Posterior vena cava (tissue), 2 donors: ENCODE measurements around the gene ADGRD1. TPM values are rescaled to one million over a fixed set of nuclear protein-coding genes. Genes with fewer than 3 reads are reported as not detected.
A peak's percentile ranks its signal among the peaks of the same experiment; 100 is the strongest.

Source experiments
- DNase-seq: peaks from one replicate; pipeline ENCODE4 v3.0.0-alpha.2; 2020; ENCODE audit warnings: low spot score
- intact Hi-C, 2 donors: fragments of 100-400 bp; cut with DNase I; formaldehyde crosslinking; loops; one replicate each; pipeline versions ENCODE4 v1.14.1 to v1.14.2; 2022 to 2023
- total RNA-seq, 2 donors: library from RNA; stranded (reverse); fragmentation: NEBNext Ultra II Directional; extraction: Animal tissue kit (Norgen Biotek cat#: 25700); gene quantifications; one replicate each; pipeline ENCODE4 v1.2.1, GENCODE V29; 2021
- donor health status: DM: yes; HTN: yes; CAD: no.
- donor health status: DM: yes; HTN: yes; CAD: no.

Gene ADGRD1
- total RNA-seq, 2 donors from 2014 or later = 178 to 238 TPM

DNA sequence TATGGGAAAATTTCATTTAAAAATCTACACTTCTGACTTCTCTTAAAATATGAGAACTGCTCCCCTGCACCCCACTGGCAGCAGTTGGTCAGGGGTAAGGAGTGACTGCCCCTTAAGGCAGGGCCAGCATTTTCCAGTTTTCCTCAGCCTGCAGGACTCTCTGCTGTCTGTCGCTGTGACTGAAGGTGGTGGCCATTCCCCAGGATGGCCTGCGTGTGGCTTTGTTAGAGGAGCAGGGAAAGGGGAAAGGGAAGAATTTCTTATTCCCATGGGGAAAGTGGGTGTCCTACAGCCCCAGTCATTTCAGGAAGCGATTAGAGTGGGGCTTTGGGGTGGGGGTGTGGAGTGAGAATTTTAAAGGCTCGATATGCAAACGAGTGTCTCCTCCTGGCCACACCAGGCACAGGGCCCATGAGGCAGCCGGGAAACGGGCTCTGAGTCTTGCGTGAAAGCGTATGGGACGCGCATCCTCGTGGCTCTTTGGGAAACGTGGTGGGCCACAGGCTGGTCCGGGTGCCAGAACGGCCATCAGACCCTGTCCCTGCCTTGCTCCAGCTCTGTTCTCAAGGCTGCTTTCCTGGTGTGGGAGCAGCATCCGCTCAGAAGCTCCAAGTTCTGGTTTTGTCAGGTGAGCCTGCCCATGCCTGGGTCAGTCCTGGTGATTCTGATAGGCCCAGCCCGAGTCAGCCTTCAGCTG, 23.5 kb downstream of the ADGRD1 start:
- intact Hi-C loops = no loop called here
- DNase-seq = no peak

GRCh38 chr12:130977743-130978095, 24.0 kb downstream of the ADGRD1 start:
- intact Hi-C loops = no loop called here
- no peak for DNase-seq

DNA sequence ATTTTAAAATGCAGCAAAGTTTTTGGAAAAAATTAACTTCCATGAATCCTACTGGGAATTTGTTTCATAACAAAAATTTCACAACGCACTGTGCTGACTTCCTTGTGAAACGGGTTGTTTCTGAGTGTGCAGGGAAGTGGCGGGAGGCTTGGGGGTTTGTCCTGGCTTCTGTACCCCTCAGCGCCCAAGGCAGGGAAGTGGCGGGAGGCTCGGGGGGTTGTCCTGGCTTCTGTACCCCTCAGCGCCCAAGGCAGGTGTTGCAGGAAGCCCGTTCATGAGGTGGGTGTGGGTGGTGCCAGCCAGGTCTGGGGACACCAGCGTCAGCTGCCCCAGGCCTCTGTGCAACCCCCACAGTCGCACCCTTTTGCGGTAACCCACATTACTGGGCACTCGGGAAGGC, 25.1 kb downstream of the ADGRD1 start:
- intact Hi-C loops = no loop called here
- DNase-seq = no peak

- intact Hi-C loops = no loop called here
These were observed 27.5 kb downstream of the ADGRD1 start for GRCh38 chr12:130981074-130981742.

GRCh38 chr12:130981911-130982310, 28.2 kb downstream of the ADGRD1 start:
- DNase-seq = no peak
- intact Hi-C loops = no loop called here

More at GRCh38 chr12:130981074-130981742, 27.5 kb downstream of the ADGRD1 start:
- no peak for DNase-seq

GRCh38 chr12:130982565-130983225, 29.0 kb downstream of the ADGRD1 start:
- intact Hi-C loops = no loop called here
- no peak for DNase-seq

DNA sequence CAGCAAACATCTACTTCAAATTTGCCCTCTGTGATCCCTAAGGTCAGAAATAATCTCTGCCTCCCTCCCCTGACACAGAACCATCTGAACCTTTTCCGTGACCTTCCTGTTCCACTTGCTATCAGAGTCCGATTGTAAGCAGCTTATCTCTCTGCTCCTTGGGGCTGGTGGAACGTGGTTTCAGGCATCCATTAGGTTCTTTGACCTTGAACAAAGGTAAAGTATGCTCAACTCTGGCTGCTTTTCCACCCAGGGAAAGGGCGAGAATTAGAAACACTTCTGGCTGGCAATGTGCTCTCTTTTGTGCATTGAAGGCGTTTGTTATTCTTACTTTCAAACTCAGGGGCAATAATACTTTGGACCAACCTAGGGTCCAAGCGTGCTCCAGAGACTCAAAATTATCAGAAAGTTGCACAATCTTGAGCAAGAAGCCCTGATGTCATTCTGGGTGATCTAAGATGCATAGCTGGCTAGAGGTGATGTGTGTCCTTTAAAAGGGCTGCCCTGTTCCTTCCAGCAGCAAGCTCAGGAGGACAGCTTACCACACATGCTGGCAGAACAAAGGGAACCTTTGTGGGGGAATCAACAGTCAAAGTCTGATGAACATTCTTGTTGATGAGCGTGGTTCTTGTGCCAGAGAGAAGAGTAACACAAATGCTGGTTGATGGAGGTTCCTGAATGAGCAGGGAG, 29.8 kb downstream of the ADGRD1 start:
- intact Hi-C loops = no loop called here
- no peak for DNase-seq

DNA sequence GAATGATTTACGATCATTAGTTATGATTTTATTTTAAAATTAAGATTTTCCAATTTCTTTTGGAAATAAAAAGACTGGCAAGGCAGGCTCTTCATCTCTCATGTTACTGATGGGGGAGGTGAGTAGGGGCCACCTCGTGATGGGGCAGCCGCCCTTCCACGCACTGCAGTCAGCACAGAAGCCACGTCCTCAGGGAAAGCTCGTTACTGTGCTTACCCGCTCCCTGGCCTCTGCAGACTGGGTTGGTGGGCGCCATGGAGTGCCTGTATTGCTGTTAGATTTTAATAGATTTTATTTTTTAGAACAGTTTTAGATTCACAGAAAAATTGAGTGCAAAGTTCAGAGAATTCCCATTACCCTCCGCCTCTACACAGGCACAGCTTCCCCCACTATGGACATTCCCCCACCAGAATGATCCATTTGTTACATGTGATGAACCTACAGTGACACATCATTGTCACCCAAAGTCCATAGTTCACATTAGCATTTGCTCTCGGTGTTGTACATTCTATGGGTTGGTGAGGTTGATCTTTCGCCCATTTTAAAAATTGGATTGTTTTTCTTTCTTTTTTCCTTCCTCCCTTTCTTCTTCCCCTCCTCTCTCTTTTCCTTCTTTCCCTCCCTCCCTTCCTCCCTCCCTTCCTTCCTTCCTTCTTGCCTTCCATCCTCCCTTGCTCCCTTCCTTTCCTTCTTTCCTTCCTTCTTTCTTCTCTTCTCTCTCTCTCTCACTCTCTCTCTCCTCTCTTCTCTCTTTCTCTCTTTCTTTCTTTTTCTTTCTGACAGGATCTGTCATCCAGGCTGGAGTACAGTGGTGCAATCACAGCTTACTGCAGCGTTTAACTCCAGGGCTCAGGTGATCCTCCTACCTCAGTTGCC, 30.7 kb downstream of the ADGRD1 start:
- intact Hi-C loops = no loop called here
- DNase-seq = no peak

- intact Hi-C loops = no loop called here
- peak; percentile 68 for DNase-seq
These were observed 33.6 kb downstream of the ADGRD1 start for GRCh38 chr12:130987151-130987931.

GRCh38 chr12:130988261-130988660, 34.6 kb downstream of the ADGRD1 start:
- intact Hi-C loops = no loop called here
- DNase-seq = peak; percentile 56

- no peak for DNase-seq
These were observed 35.0 kb downstream of the ADGRD1 start for GRCh38 chr12:130988751-130989150.

DNA sequence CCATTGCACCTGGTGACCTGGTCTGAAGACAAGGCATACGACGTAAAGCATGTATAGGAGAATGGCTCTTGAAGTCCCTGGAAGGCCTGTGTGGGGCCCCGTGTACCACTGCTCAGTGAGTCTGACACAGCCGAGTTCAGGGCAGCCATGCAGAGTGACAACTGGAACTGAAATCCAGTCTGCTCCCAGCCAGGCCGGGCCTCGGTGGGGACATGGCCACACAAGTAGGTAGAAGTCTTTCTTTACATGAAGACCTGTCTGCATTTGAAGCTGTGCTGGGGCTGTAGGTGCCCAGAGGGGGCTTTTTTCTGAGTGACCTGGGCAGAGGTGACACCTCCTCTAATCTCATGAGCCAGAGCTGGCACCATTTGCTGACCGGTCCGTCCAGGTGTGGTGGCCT, 35.7 kb downstream of the ADGRD1 start:
- DNase-seq = no peak
- intact Hi-C loops = no loop called here

More at GRCh38 chr12:130988751-130989150, 35.0 kb downstream of the ADGRD1 start:
- intact Hi-C loops = no loop called here

- intact Hi-C loops = no loop called here
- peak; percentile 80 for DNase-seq
These were observed 36.3 kb downstream of the ADGRD1 start for GRCh38 chr12:130990034-130990433.

DNA sequence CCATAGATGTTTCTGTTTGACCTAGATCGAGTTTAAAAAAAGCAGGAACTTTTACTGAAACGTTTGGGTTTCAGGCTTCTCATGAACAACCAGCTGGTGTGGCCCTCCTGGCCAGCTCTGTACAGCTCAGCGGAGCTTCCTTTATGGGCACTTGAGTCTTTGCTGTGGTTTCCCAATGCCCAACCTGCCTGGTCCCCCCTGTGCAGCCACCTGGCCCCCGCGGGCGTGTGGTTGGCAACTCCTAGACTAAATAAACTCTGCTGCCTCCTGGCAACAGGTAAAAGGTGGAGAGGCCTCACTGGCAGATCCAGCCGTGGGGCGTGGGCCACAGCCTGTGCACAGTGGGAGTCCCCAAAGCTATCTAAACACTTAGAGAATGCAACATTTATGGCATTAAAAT, 38.7 kb downstream of the ADGRD1 start:
- intact Hi-C loops = no loop called here
- DNase-seq = peak; percentile 71

DNA sequence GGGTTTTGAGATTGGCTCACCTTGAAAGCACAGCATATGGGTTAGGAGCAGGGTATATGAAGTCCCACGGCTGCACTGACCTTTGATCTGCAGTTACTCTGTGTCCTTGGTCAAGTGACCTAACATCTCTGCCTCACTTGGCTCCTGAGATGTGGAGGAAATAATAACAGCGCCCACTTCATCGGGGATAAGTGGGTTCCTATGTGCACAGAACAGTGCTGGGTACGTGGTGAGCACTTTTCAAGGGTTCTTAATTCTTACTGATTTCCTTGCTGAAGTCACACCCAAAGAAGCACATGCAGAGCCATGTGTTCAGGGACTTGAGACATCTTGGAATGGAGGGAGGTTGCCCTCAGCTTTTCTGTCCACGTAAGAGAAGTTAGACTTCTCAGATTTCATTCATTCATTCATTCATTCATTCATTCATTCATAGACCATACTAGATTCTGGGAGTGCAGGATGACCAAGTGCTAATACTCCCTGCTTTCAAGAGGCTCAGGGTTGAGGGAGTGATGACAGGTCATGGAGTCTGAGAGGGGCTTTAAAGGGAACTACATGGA, 39.4 kb downstream of the ADGRD1 start:
- intact Hi-C loops = no loop called here
- DNase-seq = peak; percentile 17

- peak; percentile 69 for DNase-seq
- intact Hi-C loops = no loop called here
These were observed 40.3 kb downstream of the ADGRD1 start for GRCh38 chr12:130993759-130994670.

DNA sequence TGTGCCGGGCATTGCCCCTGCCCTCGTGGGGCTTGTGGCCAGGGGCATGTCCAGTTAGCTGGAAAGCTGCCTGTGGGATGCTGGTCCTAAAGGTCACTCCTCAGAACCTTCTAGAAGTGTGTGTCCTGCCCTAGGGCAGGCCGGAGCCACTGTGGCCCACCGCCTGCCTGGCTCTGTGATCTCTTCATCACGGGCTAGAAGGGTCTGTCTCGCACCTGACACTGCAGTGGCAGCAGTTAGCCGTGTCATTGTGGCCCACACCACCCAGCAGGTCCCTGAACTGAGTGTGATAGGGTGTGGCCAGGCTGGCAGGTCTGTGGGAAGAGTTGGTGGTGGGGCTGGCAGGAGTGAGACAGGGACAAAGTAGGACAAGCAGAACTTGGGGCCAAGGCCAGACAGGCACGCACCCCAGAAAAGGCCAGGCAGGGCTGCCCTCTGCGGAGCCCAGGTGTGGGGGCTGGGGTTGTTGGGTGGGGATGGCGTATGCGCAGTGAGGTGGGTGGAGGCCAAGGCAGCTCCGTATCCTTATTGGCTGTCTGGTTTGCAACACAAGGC, 41.2 kb downstream of the ADGRD1 start:
- intact Hi-C loops = no loop called here
- DNase-seq = peak; percentile 35
